ENCODE data around the gene PET100.
A peak's percentile ranks its signal among the peaks of the same experiment; 100 is the strongest.
"Not testable (repeated sequence)": the region's sequence is repeated elsewhere in the genome, so short reads cannot be mapped to it uniquely, and the experiment has no call there.

Gene PET100

GRCh38 chr19:7636317-7636690 is 6.7 kb downstream of the PET100 start:
- Mint-ChIP-seq H3K27ac (peak overlapping the region; percentile 90), H3K36me3 (peaks cover 29% of the 10 kb centered on the region), H3K27me3 (peaks cover 4% of the 10 kb centered on the region), H3K9me3 (peaks cover 9% of the 10 kb centered on the region), H3K4me1 (peaks cover 37% of the 10 kb centered on the region), H3K4me3 (peak overlapping the region; percentile 81)
- DNase-seq: no peak
- CTCF ChIA-PET: interaction anchor here (1.0 kb wide), 1 partner anchor 16 kb away, joined by 4 read pairs; no protein-coding TSS in a partner anchor

GRCh38 chr19:7636691-7637373 is 7.2 kb downstream of the PET100 start, which contains the start of gene STXBP2:
Gene STXBP2, plus strand, starts transcription at chr19:7637110. Its CDS starts 40 bp downstream, at chr19:7637150.
- Mint-ChIP-seq H3K4me3 (peak within 1 kb of the TSS; percentile 81), H3K36me3 (peaks cover 27% of the 10 kb centered on the region), H3K27me3 (peaks cover 4% of the 10 kb centered on the region), H3K4me1 (peaks cover 37% of the 10 kb centered on the region), H3K9me3 (peaks cover 9% of the 10 kb centered on the region), H3K27ac (peak within 1 kb of the TSS; percentile 90)
- CTCF ChIA-PET: interaction anchor here (0.7 to 1.4 kb wide), 2 partner anchors 44 to 1949 kb away, joined by 4 to 10 read pairs; partner anchors contain the start of gene TRAPPC5
- DNase-seq: peak; percentile 94

GRCh38 chr19:7637374-7638256 is 8.0 kb downstream of the PET100 start:
- Mint-ChIP-seq H3K36me3 (peaks cover 26% of the 10 kb centered on the region), H3K27ac (peak overlapping the region; percentile 90), H3K4me1 (peaks cover 37% of the 10 kb centered on the region), H3K27me3 (peaks cover 4% of the 10 kb centered on the region), H3K4me3 (peak overlapping the region; percentile 81), H3K9me3 (peaks cover 9% of the 10 kb centered on the region)
- CTCF ChIA-PET: interaction anchor here (0.7 to 1.4 kb wide), 5 partner anchors 9 to 1950 kb away, joined by 3 to 10 read pairs (median 4); partner anchors contain the start of genes PET100, TRAPPC5 and XAB2
- peak; percentile 31 for DNase-seq

GRCh38 chr19:7638802-7639465 is 9.3 kb downstream of the PET100 start:
- peak overlapping the region; percentile 45 for H3K27ac Mint-ChIP-seq
- H3K4me1 Mint-ChIP-seq: peaks cover 37% of the 10 kb centered on the region
- peaks cover 27% of the 10 kb centered on the region for H3K36me3 Mint-ChIP-seq
- H3K4me3 Mint-ChIP-seq: peak overlapping the region; percentile 56
- DNase-seq: no peak
- CTCF ChIA-PET: interaction anchor here (0.6 to 1.4 kb wide), 2 partner anchors 13 to 71 kb away, joined by 4 to 9 read pairs; no protein-coding TSS in a partner anchor
- H3K9me3 Mint-ChIP-seq: peaks cover 9% of the 10 kb centered on the region
- H3K27me3 Mint-ChIP-seq: peaks cover 4% of the 10 kb centered on the region

- no peak for DNase-seq
- CTCF ChIA-PET: no interaction called here
- Mint-ChIP-seq H3K36me3 (peaks cover 27% of the 10 kb centered on the region), H3K9me3 (peaks cover 9% of the 10 kb centered on the region), H3K27ac (peak overlapping the region; percentile 1), H3K4me1 (peaks cover 35% of the 10 kb centered on the region), H3K27me3 (peaks cover 4% of the 10 kb centered on the region), H3K4me3 (peak overlapping the region; percentile 28)
Observed at GRCh38 chr19:7639863-7640348, 10.3 kb downstream of the PET100 start.

- no peak overlapping the region for H3K27ac Mint-ChIP-seq
- H3K36me3 Mint-ChIP-seq: peaks cover 28% of the 10 kb centered on the region
- H3K4me1 Mint-ChIP-seq: peaks cover 32% of the 10 kb centered on the region
- CTCF ChIA-PET: interaction anchor here (1.3 kb wide), 1 partner anchor 40 kb away, joined by 3 read pairs; the partner anchor contains the start of gene TRAPPC5
- peaks cover 9% of the 10 kb centered on the region for H3K9me3 Mint-ChIP-seq
- H3K4me3 Mint-ChIP-seq: no peak overlapping the region
- no peak for DNase-seq
- H3K27me3 Mint-ChIP-seq: peaks cover 4% of the 10 kb centered on the region
Observed at GRCh38 chr19:7640803-7641202, 11.2 kb downstream of the PET100 start.

- no peak overlapping the region for H3K27ac Mint-ChIP-seq
- no peak overlapping the region for H3K4me3 Mint-ChIP-seq
- H3K4me1 Mint-ChIP-seq: peaks cover 26% of the 10 kb centered on the region
- CTCF ChIA-PET: interaction anchor here (1.3 kb wide), 1 partner anchor 39 kb away, joined by 3 read pairs; the partner anchor contains the start of gene TRAPPC5
- no peak for DNase-seq
- peaks cover 9% of the 10 kb centered on the region for H3K9me3 Mint-ChIP-seq
- peaks cover 3% of the 10 kb centered on the region for H3K27me3 Mint-ChIP-seq
- peaks cover 30% of the 10 kb centered on the region for H3K36me3 Mint-ChIP-seq
Observed at GRCh38 chr19:7641290-7642276, 12.0 kb downstream of the PET100 start.

GRCh38 chr19:7642295-7643030 is 12.9 kb downstream of the PET100 start:
- Mint-ChIP-seq H3K4me1 (peaks cover 22% of the 10 kb centered on the region), H3K4me3 (no peak overlapping the region), H3K36me3 (peaks cover 30% of the 10 kb centered on the region), H3K27ac (no peak overlapping the region), H3K9me3 (peaks cover 9% of the 10 kb centered on the region), H3K27me3 (no peaks in the 10 kb centered on the region)
- no peak for DNase-seq
- CTCF ChIA-PET: interaction anchor here (1.3 kb wide), 1 partner anchor 39 kb away, joined by 3 read pairs; the partner anchor contains the start of gene TRAPPC5

- CTCF ChIA-PET: no interaction called here
- Mint-ChIP-seq H3K9me3 (peaks cover 9% of the 10 kb centered on the region), H3K27ac (no peak overlapping the region), H3K4me1 (peaks cover 16% of the 10 kb centered on the region), H3K4me3 (no peak overlapping the region), H3K27me3 (no peaks in the 10 kb centered on the region), H3K36me3 (peaks cover 30% of the 10 kb centered on the region)
- no peak for DNase-seq
Observed at GRCh38 chr19:7643031-7643415, 13.4 kb downstream of the PET100 start.

- not testable (repeated sequence) for H3K27me3 Mint-ChIP-seq, H3K4me3 Mint-ChIP-seq, H3K27ac Mint-ChIP-seq, H3K4me1 Mint-ChIP-seq, H3K9me3 Mint-ChIP-seq
- DNase-seq: peak; percentile 31
- peaks cover 27% of the 10 kb centered on the region for H3K36me3 Mint-ChIP-seq
- CTCF ChIA-PET: interaction anchor here (1.4 kb wide), 1 partner anchor 37 kb away, joined by 3 read pairs; the partner anchor contains the start of gene TRAPPC5
Observed at GRCh38 chr19:7643629-7644549, 14.3 kb downstream of the PET100 start.

- peaks cover 21% of the 10 kb centered on the region for H3K36me3 Mint-ChIP-seq
- peaks cover 9% of the 10 kb centered on the region for H3K9me3 Mint-ChIP-seq
- no peak for DNase-seq
- H3K27me3 Mint-ChIP-seq: no peaks in the 10 kb centered on the region
- no peak overlapping the region for H3K4me3 Mint-ChIP-seq
- CTCF ChIA-PET: interaction anchor here (1.4 kb wide), 1 partner anchor 37 kb away, joined by 3 read pairs; the partner anchor contains the start of gene TRAPPC5
- H3K4me1 Mint-ChIP-seq: peaks cover 7% of the 10 kb centered on the region
- H3K27ac Mint-ChIP-seq: no peak overlapping the region
Observed at GRCh38 chr19:7644550-7644877, 14.9 kb downstream of the PET100 start.
